Choroid plexus epithelial cell (primary cell): ENCODE data around the gene SLX4.

Experiments
- DNase-seq: peaks from one replicate; pipeline ENCODE4 v3.0.0-alpha.2; 2010; ENCODE audit warnings: low read depth
- H3K4me3 ChIP-seq: 2 replicates; pipeline ENCODE4 v1.5.1; 2011; ENCODE audit warnings: low read depth, mild to moderate bottlenecking, control low read depth, low read length, moderate library complexity
- TF ChIP-seq, protein P1 (sequence below): conservative IDR thresholded peaks from 2 replicates; pipeline ENCODE4 v1.5.1; 2011; ENCODE audit warnings: low read depth, mild to moderate bottlenecking, control low read depth, inconsistent platforms, low read length, moderate library complexity

The SLX4 gene

DNA sequence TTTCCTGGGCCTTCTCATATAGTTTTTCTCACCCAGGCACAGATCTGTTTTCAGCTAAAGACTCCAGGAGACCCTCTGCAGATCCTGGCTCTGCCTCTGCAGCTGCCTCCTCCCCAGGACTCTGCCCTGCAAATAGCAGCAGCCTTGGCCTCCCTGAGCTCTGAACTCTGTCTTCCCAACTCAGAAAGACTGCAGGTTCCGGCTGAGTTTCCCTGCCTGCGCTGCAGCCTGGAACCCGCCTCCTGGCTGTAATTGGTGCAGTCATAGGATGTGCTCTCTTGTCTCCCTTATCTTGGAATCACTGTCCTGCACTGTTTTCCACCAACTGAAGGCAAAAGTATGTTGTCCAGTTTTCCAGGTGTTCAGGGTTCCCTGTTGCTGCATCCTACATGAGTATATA is 28.8 kb upstream of the SLX4 start:
- DNase-seq = peak; percentile 25
- TF ChIP-seq, protein P1, sequence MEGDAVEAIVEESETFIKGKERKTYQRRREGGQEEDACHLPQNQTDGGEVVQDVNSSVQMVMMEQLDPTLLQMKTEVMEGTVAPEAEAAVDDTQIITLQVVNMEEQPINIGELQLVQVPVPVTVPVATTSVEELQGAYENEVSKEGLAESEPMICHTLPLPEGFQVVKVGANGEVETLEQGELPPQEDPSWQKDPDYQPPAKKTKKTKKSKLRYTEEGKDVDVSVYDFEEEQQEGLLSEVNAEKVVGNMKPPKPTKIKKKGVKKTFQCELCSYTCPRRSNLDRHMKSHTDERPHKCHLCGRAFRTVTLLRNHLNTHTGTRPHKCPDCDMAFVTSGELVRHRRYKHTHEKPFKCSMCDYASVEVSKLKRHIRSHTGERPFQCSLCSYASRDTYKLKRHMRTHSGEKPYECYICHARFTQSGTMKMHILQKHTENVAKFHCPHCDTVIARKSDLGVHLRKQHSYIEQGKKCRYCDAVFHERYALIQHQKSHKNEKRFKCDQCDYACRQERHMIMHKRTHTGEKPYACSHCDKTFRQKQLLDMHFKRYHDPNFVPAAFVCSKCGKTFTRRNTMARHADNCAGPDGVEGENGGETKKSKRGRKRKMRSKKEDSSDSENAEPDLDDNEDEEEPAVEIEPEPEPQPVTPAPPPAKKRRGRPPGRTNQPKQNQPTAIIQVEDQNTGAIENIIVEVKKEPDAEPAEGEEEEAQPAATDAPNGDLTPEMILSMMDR = no peak
- H3K4me3 ChIP-seq = no peak overlapping the region

DNA sequence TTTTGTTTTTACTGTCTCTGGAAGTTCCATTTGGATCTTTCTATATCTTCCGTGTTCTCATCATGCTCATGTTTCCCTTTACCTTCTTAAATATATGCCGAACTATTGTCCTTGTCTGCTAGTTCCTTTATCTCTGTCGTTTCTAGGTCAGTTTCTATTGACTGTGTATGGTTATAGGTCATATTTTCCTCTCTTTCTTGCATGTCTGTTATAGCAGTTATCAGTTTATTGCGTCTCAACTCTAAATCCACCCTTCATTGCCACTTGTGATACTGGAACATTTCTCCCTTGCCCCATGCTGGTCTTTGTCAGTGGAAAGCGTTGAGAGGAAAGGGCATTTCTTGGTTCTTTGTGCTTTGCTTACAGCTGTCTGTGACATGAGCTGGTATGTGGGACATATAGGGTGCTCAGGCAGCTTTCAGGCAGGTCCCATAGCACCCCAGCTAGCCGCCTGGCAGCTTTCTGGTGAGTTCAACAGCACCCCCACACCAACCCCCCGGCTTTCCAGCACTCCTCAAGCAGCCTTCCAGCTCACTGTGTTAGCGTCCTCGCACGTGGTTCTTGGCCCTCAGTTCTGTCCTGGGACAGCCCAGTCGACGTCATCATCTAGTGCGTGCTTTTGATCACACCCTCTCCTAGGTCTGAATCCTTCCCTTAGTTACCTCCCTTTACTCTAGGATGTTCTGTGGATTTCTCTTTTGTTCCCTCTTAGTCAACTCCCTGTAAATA is 27.7 kb upstream of the SLX4 start:
- TF ChIP-seq, protein P1 = no peak

DNA sequence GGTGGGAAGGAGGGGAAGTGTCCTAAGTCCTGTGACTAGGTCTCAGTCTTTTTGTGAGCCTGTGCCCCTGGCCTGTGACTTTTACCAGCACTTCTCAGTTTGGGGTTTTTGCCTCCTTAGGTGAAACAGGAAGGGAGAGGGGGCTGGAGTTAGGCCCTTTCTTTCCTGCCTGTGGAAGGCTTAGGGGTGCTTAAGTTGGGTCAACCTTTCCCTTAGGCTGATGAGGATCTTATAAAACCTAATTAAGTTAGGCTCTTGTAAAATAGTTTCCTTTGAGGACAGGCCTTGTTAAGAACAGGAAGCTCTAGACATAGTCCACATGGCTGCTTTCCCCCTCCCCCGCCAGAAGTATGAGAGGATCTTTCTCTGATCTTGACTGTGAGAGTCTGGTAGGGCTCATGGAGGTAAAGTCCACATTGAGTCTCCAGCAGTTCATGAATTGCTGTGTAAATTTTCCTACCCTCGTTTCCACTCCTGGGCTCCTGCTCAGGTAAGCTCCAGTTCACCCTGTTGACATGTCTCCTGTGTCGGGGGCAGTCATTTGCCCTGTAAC is 26.0 kb upstream of the SLX4 start:
- TF ChIP-seq, protein P1 = no peak
- H3K4me3 ChIP-seq = no peak overlapping the region
- DNase-seq = peak; percentile 49

More for the DNA sequence above, 27.7 kb upstream of the SLX4 start:
- DNase-seq = no peak
- H3K4me3 ChIP-seq = no peak overlapping the region

DNA sequence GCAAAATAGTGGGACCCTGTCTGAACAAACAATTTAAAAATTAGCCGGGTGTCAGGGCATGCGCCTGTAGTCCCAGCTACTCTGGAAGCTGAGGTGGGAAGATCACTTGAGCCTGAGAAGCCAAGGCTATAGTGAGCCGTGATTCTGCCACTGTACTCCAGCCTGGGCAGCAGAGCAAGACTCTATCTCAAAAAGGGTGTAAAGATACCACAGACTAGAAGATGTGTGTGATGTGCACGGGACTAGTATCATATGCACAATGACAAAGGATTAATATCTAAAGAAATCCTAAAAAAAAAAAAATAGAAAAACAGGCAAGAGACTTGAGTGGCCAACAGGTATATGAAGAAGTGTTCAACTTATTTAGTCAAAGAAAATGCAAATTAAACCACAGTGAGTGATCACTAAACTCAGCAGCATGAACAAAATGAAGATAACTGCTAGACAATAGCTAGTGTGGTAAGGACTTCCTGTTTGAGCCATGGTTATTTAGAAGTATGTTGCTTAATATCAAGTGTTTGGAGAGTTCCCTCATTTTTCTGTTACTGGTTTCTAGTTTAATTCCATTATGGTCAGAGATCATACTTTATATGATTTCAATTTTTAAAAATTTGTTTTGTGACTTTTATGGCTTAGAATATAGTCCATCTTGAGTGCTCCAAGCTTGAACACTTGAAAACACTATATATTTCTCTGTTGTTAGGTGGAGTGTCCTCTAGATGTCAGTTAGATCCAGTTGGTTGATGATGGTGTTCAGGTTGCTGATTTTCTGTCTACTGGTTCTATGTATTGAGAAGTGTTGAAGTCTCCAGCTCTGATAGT is 14.7 kb upstream of the SLX4 start:
- peak; percentile 21 for DNase-seq
- TF ChIP-seq, protein P1 = no peak
- no peak overlapping the region for H3K4me3 ChIP-seq

DNA sequence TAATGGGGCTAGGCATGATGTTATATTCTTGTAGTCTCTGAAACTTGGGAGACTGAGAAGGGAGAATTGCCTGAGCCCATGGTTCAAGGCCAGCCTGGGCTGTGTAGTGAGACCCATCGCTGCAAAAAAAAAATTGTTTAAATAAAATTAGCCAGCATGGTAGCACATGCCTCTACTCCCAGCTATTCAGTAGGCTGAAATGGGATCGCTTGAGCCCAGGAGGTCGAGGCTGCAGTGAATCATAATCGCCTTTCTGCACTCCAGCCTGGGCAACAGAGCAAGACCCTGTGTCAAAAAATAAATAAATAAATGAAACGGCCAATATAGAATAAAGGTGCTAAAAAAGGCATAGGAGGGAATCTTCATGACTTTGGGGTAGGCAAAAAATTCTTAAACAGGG is 13.9 kb upstream of the SLX4 start:
- TF ChIP-seq, protein P1 = no peak
- H3K4me3 ChIP-seq = no peak overlapping the region
- no peak for DNase-seq

DNA sequence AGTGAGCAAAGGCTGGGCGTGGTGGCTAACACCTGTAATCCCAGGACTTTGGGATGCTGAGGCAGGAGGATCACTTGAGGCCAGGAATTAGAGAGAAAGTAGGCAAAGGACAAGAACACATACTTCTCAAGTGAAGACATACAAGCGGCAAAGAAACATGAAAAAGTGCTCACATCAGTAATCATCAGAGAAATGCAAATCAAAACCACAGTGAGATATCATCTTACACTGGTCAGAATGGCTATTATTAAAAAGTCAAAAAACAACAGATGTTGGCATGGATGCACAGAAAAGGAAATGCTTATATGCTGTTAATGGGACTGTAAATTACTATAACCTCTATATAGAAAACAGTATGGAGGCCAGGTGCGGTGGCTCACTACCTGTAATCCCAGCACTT is 12.2 kb upstream of the SLX4 start:
- peak; percentile 26 for DNase-seq

More for the DNA sequence above, 12.2 kb upstream of the SLX4 start:
- H3K4me3 ChIP-seq = no peak overlapping the region
- TF ChIP-seq, protein P1 = no peak
